ENCODE data around the gene C12orf76.
"Not testable (repeated sequence)": the region's sequence is repeated elsewhere in the genome, so short reads cannot be mapped to it uniquely, and the experiment has no call there.

C12orf76 gene

DNA sequence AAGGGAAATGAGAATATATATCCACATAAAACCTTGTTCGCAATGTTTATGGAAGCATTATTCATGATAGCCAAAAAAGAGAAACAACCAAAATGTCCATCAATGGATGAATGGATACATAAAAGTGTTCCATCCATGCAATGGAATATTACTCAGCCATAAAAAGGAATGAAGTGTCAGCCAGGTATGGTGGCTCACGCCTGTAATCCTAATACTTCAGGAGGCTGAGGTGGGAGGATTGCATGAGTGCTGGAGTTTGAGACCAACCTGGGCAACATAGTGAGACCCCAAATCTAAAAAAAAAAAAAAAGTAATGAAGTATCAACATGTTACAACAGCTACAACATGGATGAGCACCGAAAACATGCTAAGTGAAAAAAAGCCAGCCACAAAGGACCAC lies 23.6 kb upstream of the C12orf76 start:
- no peak for TF ChIP-seq ZFX (IDR thresholded peaks at IDR 0.05)
- TF ChIP-seq, protein P1, sequence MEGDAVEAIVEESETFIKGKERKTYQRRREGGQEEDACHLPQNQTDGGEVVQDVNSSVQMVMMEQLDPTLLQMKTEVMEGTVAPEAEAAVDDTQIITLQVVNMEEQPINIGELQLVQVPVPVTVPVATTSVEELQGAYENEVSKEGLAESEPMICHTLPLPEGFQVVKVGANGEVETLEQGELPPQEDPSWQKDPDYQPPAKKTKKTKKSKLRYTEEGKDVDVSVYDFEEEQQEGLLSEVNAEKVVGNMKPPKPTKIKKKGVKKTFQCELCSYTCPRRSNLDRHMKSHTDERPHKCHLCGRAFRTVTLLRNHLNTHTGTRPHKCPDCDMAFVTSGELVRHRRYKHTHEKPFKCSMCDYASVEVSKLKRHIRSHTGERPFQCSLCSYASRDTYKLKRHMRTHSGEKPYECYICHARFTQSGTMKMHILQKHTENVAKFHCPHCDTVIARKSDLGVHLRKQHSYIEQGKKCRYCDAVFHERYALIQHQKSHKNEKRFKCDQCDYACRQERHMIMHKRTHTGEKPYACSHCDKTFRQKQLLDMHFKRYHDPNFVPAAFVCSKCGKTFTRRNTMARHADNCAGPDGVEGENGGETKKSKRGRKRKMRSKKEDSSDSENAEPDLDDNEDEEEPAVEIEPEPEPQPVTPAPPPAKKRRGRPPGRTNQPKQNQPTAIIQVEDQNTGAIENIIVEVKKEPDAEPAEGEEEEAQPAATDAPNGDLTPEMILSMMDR (conservative IDR thresholded peaks at IDR 0.05), result no peak
- no peak overlapping the region for H3K27ac ChIP-seq

DNA sequence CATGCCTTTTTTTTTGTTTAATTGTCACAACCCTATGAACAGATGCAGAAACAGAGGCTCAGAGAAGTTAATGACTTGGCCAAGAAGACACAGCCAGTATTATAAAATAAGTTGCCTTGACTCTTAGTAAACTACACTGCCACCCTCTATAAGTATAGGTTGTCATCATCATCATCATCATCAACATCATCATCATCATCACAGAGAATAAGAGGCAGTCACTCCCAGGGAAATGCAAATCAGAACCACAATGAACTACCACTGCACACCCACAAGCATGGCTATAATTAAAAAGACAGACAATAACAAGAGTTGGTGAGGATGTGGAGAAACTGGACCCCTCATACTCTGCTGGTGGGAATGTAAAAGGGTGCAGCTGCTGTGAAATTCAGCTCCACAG lies 23.2 kb upstream of the C12orf76 start:
- H3K27ac ChIP-seq, result no peak overlapping the region
- TF ChIP-seq ZFX (IDR thresholded peaks at IDR 0.05), result no peak
- TF ChIP-seq, protein P1 (conservative IDR thresholded peaks at IDR 0.05), result no peak

DNA sequence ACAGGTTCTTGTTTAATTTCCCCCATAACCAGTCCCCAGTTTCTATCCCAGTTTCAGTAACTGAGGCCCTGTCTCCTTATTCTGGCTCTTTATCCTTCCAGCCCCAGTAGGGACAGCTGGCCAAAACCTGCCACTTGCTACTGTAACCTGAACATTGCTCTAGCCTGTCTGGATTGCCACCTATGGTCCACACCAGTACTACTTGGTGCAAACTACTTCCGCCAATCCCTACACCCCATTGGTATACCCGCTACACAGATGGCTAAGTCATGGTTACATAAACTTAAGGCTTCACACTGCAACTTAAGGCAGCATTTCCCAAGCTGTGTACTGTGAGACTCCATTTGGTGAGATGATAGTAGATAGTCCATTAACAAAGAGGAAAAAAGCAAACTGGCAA lies 20.3 kb upstream of the C12orf76 start:
- no peak overlapping the region for H3K27ac ChIP-seq
- TF ChIP-seq, protein P1 (conservative IDR thresholded peaks at IDR 0.05), result no peak
- TF ChIP-seq ZFX (IDR thresholded peaks at IDR 0.05), result no peak

DNA sequence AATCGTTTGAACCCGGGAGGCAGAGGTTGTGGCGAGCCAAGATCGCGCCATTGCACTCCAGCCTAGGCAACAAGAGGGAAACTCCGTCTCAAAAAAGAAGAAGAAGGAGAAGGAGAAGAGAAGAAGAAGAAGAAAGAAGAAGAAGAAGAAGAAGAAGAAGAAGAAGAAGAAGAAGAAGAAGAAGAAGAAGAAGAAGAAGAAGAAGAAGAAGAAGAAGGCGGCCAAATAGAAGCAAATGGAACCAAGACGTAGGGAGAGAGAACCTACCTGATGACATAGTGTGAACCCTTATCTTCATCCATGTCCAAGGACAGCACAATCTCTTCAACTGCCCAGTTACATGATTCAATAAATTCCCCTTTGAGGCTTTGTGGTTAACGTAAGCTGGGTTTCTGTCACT lies 19.8 kb upstream of the C12orf76 start:
- H3K27ac ChIP-seq, result not testable (repeated sequence)

DNA sequence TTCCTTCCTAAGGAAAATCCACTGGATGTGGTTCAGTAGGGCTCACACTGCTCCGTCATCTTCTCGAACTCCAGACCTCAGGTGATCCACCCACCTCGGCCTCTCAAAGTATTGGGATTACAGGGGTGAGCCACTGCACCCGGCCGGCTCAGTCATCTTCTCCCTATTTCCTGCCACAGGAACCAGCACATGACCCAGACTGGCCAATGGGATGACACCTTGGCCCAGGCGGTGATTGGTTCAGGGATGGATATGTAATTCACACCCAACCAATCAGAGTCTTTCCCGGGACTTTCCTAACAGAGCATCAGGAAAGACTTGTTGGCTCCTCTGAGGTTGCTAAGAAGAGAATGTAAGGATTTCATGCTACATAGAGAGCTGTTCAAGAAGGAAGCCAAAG lies 19.2 kb upstream of the C12orf76 start:
- TF ChIP-seq, protein P1 (conservative IDR thresholded peaks at IDR 0.05), result no peak
- no peak for TF ChIP-seq ZFX (IDR thresholded peaks at IDR 0.05)

DNA sequence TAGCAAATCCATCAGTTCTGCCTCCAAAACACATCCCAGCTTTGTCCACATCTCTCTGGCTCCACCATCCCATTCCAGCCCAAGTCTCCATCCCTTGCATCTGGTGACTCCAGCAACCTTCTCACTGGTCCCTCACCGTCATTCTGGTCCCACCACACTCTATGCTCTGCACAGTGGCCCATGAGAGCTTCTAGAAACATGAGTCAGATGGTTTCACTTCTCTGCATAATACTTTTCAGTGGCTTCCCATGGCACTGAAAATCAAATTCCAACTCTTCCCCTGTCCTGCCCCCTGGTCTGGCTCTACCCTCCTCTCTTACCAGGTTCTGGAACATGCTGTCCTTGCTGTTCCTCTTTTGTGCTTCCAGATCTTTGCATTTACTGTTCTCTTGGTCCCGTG lies 17.2 kb upstream of the C12orf76 start:
- H3K27ac ChIP-seq, result no peak overlapping the region
- TF ChIP-seq, protein P1 (conservative IDR thresholded peaks at IDR 0.05), result no peak
- no peak for TF ChIP-seq ZFX (IDR thresholded peaks at IDR 0.05)

More for the DNA sequence above, 19.2 kb upstream of the C12orf76 start:
- no peak overlapping the region for H3K27ac ChIP-seq

DNA sequence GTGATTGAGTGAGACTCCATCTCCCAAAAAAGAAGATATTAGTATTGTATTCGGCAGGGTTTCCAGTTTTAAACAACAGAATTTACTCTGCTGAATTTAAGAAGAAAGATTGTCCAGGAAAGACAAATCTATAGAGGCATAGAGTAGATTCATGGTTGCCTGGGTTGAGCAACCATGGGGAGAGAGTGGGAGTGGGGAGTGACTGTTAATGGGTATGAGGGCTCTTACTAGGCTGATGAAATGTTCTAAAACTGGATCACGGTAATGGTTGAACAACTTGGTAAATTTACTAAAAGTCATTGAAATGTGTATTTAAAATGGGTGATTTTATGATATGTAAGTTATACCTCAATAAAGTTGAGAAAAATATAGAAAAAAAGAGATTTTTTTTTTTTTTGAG lies 13.9 kb upstream of the C12orf76 start:
- no peak for TF ChIP-seq ZFX (IDR thresholded peaks at IDR 0.05)
- TF ChIP-seq, protein P1 (conservative IDR thresholded peaks at IDR 0.05), result no peak

DNA sequence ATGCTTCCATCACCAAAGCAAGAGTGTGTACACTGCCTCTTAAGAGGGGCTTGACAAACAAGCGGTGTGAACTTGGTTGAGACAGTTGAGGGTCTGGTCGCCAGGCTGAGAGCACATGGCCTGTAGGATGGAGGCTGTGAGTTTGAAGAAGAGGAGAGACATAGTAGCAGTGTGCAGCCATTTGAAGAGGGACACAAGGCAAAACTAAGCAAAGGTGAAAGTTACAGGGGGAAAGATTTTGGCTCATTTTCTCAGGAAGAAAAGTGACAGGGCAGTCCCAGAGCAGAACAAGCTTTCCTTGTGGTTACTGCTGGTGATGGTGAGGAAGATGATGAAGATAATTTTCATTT lies 11.3 kb upstream of the C12orf76 start:
- no peak for TF ChIP-seq ZFX (IDR thresholded peaks at IDR 0.05)
- H3K27ac ChIP-seq, result no peak overlapping the region

More for the DNA sequence above, 13.9 kb upstream of the C12orf76 start:
- no peak overlapping the region for H3K27ac ChIP-seq
